GM19463 (cell line): ENCODE data around the gene ZC3HAV1.
"Not testable (repeated sequence)": the region's sequence is repeated elsewhere in the genome, so short reads cannot be mapped to it uniquely, and the experiment has no call there.

Source experiments
- ATAC-seq: cut with Tn5 transposase; IDR thresholded peaks from one replicate; pipeline ENCODE4 v1.9.1; 2021; ENCODE audit warnings: mild to moderate bottlenecking, moderate library complexity; ENCODE audit not compliant: unreplicated experiment

Gene ZC3HAV1

DNA sequence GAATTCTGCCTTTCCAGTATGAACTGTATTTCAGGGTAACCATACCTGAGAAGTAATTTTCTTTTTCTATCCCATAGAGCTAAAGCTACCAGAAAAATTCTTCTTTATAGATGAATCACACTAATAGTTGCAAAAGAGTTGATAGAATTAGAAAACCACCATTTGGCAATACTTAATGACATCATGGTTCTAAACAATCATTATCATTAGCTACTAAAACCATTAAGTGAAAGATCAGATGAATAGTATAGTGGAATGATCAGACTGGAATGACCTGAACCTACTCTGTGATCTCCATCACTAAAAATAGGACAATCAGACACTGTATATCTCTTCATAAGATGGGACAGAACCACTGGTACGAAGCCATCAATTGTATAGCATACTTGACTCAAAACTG is 53.8 kb downstream of the ZC3HAV1 start:
- no peak for ATAC-seq

DNA sequence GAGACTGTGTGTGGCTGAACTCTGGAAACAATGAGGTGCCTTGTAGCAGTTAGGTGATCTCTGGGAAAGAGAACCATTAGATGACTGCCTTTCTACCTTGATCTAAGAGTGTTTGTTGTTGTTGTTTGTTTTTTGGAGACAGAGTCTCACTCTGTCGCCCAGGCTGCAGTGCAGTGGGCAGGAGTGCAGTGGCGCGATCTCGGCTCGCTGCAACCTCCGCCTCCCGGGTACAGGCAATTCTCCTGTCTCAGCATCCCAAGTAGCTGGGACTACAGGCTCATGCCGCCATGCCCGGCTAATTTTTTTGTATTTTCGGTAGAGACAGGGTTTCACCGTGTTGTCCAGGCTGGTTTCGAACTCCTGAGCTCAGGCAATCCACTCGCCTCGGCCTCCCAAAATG is 54.9 kb downstream of the ZC3HAV1 start:
- not testable (repeated sequence) for ATAC-seq

DNA sequence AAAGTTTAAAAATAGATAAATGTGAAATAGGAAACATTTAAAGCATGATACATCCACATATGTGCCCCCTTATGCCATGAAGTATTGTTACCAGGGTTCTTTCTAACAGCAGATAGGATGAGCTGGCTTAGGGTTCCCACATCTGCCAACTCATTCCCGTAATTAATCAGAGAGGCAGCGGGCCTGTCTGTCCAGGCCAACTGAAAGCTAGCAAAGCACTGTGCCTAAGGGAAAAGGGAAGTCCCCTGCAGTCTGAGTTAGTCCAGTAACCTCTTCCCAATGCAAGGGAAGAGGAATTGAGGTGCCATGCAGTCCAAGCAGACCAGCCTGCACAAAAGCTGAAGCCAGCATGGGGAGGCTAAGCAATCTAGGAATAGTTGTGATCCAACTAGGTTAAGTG is 55.4 kb downstream of the ZC3HAV1 start:
- ATAC-seq, result no peak

DNA sequence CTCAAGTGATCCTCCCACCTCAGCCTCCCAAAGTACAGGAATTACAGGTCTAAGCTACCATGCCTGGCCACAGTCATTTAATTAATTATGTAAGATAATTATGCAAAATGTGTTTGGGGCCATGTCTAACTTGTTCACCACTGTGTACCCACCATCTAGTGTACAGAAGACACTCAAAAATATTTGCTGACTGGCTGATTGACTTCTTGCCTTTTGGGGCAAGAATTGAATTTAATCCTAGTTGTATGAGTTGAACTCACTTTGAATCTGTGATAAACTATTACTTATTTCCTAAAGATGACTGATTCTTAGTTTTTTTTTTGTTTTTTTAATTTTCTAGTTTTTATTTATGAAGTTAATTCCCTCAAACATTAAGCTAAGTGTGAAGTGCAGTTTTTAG is 57.9 kb downstream of the ZC3HAV1 start:
- ATAC-seq, result no peak

DNA sequence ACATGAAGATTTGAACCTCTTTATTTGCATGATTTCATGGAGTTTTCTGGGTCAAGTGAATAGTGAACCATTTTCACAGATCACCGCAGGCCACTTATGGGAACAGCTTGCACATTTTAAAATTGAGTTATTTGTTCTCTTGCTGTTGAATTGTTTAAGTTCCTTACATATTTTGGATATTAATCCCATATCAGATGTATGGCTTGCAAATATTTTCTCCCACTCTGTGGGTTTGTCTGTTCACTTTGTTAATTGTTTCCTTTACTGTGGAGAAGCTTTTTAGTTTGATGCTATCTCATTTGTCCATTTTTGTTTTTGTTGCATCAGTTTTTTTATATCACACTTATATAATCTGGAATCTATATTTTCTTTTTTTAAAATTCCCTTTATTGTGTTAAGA is 59.6 kb downstream of the ZC3HAV1 start:
- ATAC-seq, result no peak

DNA sequence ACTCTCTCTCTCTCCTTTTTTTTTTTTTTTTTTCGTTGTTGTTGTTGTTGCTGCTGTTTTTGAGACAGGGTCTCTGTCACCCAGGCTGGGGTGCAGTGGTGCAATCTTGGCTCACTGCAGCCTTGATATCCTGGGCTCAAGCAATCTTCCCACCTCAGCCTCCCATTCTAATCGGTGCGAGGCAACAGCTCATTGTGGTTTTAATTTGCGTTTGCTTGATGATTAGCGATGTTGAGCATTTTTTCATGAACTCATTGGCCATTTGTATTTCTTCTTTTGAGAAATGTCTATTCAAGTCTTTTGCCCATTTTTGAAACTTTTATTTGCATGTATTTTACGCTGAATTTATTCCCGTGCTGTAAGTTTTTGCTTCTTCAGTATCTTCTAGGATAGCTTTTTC is 60.4 kb downstream of the ZC3HAV1 start:
- ATAC-seq, result no peak

DNA sequence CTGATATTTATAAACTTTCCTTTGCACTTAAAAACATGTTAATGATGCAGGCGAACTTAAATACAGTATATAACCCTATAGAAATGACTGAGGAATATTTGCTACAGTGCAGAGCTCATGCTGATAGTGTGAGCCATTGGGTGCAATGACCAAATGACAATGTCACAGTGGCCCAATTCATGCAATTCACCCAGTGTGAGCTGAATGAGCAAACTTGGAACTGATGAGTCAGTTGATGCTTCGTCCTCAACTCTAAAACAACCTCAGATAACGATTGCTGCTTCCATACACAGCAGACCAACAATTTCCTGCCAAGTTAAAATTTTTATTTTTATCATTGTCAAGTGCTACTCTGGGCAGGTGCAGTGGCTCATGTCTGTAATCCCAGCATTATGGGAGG is 61.5 kb downstream of the ZC3HAV1 start:
- no peak for ATAC-seq

DNA sequence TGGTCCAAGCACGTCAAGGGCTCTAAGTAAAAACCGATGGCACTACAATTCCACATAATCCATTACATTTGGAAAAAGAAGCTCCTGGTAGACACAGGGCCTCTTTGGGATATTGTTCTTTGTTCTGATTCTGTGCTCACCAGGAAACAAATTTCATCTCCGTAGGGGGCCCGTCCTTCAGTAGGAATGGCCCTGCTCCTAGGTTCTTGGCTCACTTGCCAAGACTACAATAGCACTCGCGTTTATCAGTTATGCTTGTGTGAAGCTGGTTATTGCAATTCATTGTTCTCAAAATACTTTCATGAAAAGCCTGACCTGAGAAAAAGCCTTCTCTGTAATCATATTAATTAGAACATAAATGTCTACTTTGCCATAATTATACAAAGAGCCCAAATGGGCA is 63.4 kb downstream of the ZC3HAV1 start:
- no peak for ATAC-seq

DNA sequence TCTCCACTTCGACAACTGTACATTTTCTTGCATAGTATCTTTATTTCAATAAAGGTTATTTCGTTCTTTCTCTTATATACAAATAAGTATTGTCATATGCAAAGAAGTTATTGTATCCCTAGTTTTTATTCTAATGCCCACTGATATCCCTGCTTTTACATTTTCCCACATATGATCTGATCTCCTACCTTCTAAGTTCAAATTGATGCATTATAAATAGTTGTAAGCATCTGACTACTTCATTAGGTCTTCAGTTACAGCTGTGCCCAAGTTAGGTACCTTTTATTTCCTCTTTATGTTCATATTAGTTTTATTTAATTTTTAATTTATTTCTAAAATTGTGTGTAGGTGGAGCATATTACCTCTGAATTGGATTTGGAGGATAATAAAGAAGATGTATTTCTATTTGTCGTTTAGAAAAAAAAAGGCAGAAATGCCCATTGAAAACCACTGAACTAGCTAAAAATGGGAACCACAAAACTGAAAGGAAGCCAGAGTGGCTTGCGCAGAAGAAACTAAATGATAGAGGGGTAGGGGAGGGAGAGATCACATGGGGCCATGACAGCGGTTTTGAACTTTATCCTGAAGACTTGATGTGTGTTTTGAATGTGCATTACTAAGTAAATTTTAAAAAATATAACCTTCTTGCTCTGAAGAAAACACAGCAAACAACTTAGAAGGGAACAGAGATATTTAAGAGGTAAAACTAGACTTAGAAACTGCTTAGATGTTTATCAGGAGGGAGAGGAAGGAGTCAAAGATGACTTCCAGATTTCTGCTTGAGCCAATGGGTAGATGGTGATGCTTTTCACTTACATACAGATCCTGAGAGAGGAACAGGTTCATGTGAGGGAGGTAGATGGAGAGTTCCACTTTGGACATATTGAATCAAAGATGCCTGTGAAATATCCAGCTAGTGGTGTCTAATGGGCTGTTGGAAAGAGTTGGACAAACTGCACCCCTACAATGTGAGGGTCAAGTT is 64.4 kb downstream of the ZC3HAV1 start:
- no peak for ATAC-seq

DNA sequence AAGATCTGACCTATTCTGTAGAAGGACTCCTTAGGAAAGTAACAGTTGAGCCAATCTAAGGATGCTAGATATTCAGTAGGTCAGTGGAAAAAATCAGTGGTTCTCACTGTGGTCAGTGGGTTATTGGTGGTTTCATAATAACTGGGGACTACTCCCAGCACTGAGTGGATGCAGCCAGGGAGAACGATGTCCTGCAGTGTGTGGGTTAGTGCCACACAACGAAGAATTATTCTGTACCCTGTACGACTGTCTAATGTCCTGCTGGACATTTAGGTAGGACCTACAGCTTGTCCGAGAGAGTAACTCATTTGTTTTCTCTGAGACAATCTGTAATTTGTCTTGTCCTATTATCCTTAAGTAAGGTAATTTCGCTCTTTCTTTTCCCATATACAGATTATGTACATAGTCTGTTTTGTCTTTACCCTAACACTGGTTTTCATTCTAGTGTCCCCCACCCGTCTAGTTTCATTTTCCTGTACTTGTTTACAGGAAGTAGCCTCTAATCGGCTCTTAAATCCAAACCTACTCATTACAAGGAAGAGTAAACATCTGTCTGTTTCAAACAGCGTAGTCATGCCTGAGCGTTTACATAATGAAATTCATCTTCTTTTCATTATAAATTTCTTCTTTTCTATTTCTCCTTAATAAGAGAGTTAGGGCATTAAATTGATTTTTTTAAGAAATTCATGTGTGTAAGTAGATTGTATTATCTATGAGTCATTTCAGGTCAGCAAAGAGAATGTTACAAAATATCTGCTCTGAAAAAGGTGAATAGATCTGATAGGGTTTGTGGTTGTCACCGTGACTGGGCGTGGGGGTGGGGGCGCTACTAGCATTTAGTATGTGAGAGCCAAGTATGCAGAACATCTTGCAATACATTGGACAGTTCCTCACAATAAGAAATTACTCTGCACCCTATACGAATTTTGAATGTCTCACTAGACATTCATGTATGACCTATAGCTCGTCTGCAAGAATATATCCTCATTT is 65.4 kb downstream of the ZC3HAV1 start:
- no peak for ATAC-seq

DNA sequence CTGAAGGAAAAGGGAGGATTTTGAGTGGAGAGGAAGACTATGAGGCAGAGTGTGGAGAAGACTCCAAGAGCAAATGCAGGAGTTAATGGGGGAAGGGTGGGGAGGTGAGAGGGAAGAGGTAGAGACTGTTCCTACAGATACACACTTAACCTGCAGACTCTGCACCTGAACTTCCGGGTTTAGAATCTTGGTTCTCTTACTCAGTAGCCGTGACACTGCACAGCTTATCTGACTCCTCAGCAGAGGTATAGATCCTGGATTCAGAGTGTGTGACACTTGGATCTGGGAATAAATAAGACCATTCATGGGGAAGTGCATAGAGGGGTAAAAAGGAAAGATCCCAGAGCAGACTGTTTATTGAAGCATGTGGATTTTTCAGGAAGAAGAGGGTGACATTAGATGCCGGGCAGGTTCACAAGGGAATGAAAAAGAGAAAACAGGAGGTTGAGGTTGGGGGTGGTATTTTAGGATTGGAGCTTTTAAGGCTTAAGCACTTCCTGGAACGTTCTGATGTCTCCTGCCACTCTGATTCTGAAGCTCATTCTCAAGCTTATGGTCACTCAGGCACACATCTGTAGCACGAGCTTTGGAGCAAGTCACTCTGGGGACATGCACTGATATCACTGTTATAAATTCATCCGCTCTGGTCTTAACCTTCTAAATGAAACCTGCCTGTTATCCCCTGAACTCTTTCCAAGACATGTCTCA is 68.0 kb downstream of the ZC3HAV1 start:
- ATAC-seq, result no peak

DNA sequence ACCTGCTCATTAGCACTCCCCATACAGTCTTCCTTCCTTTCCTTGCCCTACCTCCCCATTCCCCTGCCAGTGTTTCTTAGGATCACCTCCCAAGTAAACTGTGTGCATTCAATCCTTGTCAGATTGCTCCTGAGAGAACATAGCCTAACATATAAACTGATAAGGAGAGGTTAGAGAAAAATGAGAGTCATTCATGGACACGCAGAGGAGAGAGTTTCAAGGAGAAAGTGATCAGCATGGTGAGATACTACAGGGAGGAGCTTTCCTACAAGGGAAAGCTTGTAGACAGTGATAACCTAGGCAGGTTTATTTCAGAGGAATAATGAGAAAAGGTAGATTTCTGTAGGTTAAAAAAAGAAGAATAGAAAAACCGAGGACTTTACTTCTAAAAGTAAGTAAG is 70.8 kb downstream of the ZC3HAV1 start:
- ATAC-seq, result no peak

DNA sequence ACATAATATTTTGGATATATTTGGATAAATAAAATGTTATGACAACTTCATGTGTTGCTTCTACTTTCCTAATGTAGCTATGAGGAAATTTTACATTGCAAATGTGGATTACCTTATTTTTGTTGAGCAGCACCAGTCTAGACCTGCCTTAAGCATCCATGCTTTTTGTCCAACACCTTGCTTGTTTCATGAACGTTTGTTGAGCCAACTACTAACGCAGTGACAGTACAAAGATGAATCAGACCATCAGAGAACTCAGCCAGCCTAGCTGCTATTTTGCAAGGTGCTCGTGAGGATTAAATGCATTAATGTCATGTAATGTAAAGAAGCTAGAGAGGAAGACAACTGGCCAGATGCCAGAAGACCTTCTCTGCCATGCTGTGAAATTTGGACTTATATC is 72.6 kb downstream of the ZC3HAV1 start:
- no peak for ATAC-seq

DNA sequence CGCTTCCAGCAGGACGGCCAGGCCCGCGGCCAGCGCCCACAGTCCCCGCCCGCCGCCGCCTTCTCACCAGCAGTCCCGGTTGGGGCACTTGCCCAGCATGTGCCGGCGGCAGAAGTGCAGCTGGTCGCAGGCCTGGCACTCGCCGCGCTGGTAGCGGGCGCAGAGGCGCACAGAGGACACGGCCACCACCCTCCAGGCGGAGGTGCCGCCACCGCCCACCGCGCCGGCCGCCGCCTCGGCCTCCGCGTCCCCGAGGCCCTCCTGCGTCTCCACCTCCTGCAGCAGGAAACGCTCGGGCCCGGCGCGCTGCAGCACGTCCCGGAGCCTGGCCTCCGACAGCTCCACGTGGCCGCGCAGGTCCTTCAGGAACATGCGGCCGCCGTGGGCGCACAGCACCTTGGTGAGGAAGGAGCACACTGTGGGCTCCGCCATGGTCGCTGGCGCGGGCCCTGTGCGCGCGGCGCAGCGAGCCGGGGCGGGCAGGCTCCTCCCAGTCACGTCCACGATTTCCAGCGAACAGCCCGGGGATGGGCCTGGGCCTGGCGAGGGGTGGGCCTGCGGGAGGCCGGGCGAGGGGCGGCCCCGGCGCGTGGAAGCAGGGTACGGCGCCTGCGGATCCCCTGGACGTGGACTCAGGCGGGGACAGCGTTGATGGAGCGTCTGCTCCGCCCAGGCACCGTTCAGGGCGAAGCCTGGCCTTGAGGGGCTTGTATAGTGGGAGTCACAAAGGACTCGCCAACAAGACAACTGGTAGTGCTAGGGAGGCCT is 73.8 kb downstream of the ZC3HAV1 start, which contains the start of gene ZC3HAV1L:
Gene ZC3HAV1L, minus strand, starts transcription at position 457 of the 768 bp plus-strand sequence. Its CDS starts 25 bp downstream, at position 432.
- ATAC-seq, result peak; percentile 86

DNA sequence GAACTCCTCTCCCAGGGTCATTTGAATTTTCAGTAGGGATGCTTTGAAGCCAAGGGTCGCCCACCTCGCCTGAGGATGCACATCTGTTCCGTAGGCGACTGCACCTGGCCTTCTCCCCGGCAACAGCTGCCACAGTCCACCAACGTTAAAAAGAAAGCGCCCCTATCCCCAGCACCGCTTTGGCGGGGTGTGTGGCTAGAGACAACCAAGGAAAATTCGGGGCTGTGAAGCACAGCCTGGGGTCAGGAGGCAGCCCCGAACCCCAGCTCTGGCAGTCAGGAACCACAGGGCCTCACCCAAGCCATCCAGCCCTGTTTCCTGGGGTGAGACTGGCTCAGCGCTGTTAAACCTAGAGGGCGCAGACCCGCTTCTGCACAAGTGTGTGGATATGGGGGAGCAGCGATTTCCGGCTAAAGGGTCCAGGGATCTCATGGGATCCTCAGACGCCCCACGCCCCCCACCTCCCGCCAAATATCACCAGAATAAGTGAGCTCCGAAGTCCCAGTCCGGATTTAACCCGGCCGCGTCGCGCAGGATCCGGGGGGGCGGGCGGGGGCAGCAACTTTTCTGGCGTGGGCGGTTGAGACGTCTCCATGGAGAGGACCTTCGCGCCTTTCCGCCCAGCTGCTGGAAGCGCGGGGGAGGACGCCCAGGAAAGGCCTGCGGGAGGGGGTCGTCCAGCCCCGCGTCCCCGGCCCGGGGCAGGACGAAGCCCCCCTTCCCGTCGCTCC is 74.5 kb downstream of the ZC3HAV1 start:
- peak; percentile 35 for ATAC-seq

DNA sequence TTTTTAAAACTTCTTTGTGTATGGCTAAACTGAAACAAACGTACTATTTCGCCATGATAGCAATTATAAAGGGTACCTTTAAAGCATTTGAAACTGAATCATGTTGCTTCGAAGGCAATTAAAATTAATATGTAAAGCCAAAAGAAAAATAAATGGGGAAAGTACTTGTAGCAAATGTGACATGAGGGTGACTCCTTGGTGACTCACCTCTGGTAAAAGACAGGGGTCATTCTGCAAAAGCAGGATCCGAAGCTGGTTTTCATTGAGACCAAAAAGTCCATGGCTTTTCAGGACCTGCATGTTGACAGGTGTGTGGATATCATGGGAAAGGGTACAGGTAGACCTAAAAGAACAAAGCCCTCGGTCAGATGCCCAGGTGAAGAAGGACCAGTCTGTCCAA is 75.2 kb downstream of the ZC3HAV1 start:
- ATAC-seq, result no peak

DNA sequence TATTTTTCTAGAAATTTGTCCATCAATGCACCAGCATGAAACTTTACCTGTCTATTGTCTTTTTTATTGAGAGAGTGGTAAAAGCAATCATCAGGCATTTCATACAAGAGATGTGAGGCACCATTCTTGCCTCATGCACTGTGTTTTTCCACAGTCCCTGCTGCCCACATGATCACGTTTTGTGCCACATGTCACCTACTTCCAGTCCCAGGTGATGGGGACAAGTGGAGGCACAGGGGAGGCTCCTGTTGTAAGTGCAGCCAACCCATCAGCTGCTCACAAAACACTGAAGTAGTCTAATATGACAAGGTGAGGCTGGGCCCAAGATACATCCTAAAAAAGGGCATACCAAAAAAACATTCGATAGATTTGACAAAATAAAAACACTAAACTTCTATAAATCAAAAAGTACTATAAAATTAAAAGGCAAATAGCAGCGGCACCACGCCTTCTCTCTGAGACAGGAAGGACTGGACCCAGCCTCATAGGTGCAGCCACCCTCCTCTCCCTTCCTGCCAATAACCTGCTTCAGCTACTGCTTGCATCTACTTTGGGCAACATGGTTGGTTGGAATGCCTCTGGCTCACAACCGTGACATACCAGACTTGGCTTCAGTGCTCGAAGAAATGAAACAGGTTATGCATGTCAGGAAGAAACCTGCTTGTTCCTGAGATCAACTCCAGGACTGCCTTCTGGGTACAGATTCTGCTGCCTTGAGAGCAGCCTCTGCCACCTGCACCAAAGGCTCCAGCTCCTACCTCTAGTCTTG is 76.0 kb downstream of the ZC3HAV1 start:
- ATAC-seq, result no peak

DNA sequence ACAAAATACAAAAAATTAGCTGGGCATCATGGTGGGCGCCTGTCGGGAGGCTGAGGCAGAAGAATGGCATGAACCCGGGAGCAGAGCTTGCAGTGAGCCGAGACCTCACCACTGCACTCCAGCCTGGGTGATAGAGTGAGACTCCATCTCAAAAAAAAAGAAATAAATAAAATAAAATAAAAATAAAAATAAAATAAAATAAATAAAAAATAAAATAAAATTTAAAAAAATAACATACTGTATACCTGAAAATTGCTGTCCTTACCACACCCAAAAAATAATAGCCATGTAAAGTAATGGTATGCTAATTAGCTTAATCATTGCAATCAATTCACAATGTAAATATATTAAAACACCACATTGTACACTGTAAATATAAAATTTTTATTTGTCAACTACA is 77.0 kb downstream of the ZC3HAV1 start:
- ATAC-seq, result no peak

DNA sequence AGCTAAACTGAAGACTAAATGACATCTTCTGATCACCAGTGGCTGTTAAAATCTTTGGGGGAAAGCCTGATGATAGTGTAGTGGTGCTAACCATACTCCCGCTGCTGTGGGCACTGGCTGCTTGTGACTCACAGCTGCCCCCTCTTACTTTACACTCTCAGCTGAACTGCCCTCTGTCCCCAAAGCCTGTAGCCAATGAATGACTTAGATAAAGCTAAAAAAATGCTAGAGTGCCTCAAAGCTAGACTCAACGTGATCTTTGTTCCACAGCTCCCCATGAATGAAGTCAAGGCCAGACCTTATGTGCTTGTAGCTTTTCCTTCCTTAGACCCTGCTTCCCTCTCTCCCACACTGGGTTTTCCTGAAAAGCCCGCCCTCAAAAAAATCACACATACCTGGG is 80.2 kb downstream of the ZC3HAV1 start:
- ATAC-seq, result no peak
